HG03066 (cell line): Measurements from ENCODE around the gene TRDN.
A peak's percentile ranks its signal among the peaks of the same experiment; 100 is the strongest.

ENCODE experiments used
- ATAC-seq: cut with Tn5 transposase; IDR thresholded peaks from one replicate; pipeline ENCODE4 v1.9.1; 2021; ENCODE audit warnings: low read depth; ENCODE audit not compliant: unreplicated experiment

TRDN gene

DNA sequence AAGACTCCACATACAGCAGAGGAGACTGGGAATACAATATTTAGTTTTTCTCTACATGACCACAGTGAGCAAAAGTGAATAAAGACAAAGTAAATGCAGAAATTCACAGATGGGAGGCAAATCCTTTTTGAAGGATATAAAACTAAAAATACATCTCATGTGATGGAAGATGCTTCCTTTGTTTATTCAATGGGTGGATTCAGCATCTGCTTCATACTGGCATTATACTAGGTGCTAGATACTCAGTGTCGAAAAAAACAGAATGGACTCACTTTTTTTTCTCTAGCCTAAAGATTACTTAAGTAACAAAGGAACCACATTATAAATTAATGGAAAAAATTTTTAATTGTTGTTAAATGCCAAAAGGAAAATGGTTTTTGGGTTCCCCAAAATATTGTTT, 216.2 kb downstream of the TRDN start:
- no peak for ATAC-seq

DNA sequence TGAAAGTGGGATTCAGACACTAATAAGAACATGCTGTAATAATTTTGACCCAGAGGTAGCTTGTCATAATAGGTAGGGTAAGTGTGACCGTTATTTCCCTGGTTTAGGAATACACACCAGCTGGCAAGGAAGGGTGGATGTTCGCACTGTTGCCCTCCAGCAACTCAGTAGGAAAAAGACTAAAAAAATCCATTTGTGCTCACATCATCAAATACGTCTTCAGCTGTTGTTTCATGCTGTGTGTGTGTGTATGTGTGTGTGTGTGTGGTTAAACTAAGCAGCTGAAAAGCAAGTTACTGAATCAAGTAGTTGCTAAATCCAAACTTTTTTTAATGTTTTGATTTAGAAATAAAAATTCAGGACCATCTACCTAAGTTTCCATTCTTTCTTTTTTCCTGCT, 218.7 kb downstream of the TRDN start:
- ATAC-seq: no peak

DNA sequence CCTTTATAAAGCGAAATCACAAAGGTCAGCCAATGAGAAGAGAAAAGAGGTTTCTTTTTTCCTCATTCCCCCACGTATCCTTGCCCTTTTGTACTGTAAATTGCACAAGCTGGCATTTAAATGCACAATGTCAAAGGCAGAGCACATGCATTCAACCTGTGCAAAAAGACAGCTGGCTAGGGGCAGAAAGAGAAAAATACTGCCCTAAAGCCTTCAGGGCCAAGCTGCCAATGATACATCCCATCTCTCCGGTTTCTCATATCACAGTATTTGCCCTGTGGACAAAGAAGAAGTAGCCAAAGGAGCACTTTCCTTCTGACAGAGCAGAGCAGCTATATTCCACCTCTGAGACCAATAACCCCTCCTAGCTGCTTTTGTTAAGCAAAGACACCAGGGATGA, 219.2 kb downstream of the TRDN start:
- ATAC-seq: no peak

DNA sequence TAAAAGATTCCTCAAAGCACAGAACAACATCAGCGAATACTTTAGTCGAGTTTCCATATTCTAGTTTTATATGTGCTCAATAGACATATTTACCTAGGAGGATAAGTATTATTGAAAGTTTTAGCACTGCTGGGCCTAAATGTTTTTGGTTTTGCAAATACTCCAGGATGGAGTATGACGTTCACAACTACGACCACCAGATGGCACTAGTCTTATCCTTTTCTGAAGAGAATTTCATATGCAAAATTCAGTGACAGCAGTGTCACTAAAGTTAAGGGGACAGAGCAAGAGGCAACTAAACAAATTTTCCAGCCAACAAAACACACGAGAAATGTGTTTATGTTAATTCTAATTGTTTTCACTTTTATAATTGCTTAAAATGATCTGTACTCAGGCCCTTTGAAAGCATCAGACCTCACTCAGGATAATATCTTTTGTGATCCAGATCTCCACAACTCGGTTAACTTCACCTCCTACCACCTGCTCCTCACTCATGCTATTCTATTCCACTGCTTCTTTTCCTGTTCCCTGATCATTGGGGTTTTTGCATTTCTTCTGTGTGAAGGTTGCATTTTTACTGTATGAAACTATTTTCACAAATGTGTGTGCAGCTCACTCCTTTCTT, 220.8 kb downstream of the TRDN start:
- ATAC-seq: peak; percentile 87

DNA sequence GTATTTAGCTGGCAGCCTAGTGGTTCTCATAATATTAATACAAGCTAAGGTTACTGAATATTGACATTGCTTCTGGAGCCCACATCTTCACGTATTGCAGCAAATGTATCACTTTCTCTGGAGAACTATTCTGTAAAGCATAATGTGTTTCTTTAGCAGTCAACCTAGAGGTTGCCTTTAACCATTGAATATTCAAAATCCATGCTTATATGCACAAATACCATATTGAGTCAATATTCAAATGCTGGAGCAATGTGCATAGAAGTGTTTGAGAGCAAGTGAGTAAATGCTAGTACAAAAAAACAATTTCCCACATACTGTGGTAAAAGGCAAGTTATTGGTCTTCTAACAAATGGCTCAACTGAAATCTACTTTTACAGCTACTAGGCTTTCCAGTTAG, 231.8 kb downstream of the TRDN start:
- ATAC-seq: no peak

DNA sequence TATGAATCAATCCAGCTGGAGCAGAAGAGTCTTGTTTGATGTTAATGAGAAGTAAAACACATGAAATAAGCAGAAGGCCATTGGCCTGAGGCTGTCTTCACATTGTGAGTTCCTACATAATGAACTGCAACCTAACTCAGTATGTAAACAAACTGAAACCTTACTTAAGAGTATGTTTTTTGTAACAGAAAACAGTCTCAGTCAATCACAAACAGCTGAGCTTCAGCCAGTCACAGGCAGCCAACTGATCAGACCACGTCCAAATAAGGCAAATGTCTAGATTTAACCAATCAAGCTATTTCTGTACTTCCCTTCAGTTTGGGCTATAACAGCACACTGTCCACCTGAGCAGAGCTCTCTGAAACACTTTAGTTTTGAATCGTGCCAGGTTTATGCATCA, 234.7 kb downstream of the TRDN start:
- peak; percentile 94 for ATAC-seq

DNA sequence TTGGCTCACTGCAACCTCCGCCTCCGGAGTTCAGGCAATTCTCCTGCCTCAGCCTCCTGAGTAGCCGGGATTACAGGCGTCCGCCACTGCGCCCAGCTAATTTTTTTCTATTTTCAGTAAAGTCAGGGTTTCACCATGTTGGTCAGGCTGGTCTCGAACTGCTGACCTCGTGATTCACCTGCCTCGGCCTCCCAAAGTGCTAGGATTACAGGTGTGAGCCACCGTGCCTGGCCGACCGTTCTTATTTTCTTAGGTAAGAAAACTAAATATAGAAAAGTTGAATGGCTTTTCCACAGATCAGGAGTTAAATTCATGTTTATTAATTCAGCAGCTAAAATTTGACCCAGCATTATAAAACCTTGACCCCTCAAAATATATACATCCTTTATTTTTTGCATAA, 238.7 kb downstream of the TRDN start:
- no peak for ATAC-seq

DNA sequence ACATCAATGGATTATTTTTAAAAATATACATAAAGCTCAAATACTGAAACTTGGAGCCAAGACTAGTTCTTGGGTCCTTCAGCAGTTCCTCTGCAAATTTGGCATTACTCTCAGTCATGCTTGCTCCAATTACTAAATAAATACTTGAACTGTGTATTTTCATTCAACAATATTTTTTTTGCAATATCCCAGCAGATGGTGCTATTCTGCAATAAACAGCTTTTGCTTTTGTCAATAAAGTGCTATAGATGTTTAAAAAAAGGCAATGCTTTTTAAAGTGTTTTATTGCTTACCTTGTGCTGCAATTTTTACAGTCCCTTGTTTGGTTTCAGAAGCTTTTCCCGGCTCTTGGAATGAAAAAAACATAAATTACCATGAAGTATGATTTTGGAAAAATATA, 243.4 kb downstream of the TRDN start:
- no peak for ATAC-seq

DNA sequence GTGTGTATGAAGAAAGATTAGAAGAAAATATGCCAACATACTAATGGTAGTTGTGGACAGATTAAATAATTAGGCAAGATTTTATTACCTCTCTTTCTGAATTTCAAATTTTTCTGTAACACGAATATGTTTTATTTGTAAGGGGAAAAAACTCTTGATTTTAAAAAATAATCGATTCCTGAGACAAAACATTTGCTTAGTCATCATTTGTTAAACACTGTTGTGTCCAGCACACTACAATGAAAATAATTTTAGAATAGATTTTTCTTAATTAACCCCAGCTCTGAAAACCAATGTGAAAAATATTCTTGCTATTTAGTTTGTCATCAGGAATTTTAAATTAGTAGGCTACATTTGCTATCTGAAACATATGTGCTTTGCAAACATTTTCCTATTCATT, 253.0 kb downstream of the TRDN start:
- no peak for ATAC-seq

DNA sequence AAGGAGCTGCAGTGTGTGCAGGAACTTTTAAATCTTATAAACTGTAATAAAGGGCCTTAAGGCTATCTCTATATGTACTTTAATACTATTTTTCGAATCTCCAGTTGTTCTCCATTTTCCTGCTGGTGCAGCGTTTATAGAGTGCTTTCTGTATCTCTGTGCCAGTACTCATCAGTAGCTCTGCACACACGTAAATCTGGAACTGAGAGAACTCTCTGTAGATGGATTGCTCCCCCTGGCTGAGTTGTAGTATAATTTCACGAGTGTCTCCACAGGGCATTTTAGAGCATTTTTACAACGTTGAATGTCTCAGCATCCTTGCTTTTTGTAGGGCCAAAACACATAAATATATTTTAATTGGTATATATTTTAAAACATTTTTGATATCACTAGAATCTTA, 256.5 kb downstream of the TRDN start:
- peak; percentile 54 for ATAC-seq

DNA sequence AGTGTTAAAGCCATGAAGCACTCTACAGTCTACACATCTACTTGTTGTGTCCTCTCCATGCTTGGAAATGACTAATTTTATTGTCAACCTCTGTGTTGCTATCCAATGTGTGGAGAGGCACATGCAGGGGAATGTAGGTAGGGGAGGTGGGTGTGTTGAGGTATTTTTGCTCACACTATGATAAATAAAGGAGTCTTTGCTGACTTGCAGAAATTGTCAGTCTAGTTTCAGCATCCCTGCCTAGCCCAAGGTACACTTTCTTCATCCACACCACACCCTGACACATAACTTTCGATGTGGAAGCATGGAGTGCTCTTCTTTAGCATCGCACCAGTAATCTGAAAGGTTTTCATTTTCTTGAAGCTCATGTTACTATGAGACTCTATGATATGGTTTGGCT, 264.0 kb downstream of the TRDN start:
- ATAC-seq: no peak

DNA sequence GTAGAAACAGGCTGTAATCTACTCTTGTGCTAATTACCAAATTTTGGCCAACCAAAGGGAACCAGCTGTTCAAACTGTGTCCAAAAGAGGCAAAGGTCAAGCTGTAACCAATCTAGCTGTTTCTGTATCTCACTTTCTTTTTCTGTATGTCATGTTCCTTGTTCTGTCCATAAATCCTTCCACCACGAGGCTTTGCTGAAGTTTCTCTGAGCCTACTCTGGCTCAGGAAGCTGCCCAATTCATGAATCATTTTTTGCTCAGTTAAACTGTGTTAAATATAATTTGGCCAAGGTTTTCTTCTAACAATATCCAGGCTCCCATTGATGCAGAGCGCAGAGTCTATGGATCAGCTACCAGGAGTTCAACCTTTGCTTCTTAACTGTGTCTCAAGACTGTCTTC, 272.8 kb downstream of the TRDN start:
- no peak for ATAC-seq

DNA sequence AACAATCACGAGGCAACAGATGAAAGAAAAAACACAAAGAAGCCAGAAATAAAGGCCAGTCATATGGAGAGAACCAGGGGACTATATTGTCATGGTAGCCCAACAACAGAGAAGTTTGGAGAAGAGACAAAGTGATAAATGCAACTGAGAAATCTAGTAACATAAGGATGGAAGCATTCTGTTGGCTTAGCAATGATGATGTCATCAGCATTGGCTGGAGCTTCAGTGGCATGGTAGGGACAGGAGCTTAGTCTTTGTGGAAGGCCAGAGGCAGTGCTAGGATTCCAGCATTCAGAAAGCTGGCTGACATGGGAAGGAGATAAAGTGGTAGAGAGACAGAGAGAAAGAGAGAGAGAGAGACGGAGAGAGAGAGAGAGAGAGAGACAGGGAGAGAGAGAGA, 276.4 kb downstream of the TRDN start:
- no peak for ATAC-seq

DNA sequence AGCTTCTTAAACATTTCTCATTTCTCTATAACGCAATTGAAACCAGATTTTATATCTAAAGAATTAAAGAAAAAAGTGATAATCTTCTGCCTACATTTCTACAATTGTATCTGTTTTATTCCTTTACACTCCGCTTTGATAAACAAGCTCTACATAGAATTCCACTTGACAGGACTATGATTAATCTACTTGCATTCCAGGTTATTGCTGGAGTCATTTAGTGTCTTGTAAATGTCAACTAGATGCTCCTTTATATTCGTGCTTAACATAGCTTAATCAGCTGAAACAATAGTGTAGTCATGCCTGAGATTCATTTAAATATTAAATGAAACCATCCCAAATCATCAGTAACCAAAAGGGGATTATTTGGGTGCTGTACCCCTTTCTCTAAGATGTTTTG, 284.0 kb downstream of the TRDN start:
- ATAC-seq: no peak

DNA sequence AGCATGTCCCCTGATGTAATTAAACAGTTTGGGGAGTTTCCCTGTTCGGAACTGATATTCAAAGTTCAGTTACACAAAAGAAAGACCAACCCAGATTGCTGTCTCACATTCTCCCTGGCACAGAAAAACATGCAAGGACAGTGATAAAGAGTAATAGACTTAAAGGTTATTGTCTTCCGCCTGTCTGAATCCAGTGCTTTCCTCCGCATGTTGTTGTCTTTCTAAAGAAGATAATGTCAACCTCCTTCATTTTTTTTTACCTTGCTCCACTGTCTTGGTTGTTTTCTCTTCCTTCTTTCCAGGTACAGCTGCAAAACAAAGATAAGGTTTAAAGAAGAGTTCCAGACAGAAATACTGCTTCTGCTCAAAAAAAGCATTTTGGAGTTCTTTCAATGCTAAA, 284.5 kb downstream of the TRDN start:
- no peak for ATAC-seq

DNA sequence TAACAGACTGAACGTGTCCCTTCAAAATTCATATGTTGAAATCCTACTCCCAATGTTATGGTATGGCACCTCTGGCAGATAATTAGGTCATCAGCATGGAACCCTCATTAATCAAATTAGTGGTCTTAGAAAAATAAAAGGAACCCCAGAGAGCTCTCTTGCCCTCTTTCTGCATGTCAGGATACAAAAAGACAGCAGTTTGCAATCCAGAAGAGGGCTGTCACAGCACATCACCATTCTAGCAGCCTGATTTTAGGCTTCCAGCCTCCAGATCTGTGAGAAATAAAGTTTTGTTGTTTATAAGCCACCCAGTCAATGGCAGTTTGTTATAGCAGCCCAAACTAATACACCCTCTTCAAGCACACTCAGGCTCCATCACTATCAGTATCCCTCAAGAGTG, 292.9 kb downstream of the TRDN start:
- no peak for ATAC-seq

DNA sequence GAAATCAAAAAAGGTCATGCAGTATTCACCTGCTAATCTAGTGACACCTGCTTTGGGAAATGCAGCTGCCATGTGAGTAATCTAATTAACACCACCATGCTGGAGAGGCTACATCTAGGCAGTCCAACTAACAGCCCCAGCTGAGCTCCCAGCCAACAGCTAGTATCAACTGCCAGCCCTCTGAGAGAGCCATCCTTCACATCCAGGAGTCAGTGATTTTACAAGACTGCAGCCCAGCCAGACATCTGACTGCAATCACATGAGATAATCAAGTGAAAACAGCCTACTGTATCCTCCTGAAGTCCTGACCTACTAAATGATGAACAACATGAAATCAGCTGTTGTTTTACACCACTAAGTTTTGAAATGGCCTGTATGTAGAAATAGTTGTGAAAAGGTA, 298.4 kb downstream of the TRDN start:
- ATAC-seq: no peak

DNA sequence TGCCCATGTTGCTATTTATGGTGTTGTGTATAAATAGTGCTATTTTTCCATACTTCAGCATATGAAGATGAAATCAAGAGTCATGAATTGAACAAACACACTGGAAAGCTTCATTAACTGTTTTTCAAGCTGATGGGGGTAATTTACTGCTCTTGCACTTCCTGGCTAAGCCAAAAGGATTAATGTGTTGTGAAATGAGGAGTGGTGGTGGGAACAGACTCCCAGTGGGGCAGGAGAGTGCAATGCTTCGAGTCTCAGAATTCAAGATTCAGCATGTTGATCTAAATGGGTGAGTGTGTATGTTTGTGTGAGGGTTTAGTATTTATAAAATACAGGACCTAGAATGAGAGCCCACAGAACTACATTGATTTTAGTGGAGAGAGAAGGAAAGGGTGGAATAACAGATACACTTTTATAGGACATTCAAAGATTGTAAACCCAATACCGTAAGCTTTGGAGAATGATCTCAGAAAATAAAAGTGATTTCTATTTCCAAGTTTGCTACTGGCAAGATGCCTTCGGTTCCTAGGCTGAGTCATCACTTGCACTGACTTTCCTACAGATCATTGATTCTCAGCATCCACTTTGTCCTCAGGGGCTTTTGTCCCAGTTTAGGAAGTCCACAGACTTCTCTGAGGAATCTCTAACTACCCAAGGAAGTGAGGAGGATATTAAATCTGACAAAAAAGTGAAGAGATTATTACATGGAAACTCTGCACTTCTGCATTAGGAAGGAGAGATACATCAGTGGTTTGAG, 303.6 kb downstream of the TRDN start:
- ATAC-seq: no peak

DNA sequence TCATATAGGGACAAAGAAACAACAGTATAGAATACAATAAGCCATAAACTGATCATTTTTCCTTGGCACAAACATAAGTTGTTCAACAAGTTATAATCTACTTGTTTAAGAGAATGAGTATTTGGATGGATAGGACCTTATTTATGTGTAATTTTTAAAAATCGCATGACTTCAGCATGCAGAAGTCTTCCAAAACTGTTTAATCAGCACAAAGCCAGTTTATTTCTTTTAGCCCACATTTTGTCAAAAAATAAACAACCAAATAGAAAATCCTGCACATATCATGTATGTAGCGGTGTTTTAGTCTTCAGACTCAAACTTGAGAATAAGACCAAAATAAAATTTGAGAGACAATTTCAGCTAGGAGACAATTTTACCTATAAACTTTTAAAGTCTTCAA, 304.7 kb downstream of the TRDN start:
- no peak for ATAC-seq

DNA sequence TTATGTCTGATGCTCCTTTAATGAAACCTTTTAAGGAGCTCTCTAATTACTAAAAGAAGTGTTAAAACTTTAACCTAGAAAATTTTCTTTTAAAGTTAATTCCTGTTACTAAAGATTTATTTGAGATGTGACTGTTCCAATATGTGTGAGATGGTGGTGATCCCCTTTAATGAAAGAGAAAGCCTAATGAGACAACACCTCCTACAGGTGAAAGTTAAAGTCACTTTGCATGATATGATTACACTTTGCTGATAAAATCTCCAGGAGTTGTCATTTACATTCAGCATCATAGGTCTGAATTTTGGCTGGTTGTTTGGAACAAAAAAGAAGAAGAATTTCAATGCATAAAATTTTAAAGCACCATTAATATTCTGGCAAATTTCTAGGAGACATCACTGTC, 307.4 kb downstream of the TRDN start:
- no peak for ATAC-seq

DNA sequence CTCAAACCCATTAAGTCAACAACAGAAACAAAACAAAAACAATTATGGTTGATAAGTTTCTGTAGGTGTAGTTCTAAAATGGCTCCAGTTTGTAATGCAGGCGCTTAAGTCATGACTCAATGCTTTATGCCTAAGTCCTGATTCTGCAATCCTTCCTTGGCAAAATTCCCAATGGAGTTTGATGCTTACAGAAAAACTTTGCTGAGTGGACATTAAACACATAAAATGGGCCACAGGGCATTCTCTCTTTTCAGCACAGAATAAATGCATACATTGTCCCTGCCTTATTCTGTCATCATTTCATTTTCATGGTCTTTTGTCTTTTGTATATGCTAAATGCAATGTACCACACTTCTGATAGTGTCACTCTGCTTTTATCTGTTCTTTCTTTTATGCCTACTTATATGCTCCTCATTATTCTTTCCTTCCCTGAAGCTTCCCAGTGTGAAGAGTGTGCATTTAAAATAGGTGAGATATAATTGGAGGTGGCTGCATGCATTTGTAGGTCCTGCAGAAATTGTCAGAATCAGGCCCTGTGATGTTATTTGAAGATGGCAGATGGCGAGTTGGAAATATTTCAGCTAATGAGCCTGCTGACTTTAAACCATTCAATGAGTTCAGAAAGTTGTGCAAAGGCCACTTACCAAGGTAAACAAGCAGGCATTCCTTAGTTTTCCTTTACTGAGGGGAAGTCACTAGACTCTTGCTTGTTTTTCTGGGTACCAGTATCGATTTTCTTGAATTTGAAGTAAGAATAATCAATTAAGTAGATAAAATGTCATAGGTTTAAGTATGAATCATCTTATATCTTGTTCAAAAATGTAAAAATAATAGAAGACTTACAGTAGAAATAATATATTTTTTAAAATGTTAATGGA, 313.1 kb downstream of the TRDN start:
- no peak for ATAC-seq

DNA sequence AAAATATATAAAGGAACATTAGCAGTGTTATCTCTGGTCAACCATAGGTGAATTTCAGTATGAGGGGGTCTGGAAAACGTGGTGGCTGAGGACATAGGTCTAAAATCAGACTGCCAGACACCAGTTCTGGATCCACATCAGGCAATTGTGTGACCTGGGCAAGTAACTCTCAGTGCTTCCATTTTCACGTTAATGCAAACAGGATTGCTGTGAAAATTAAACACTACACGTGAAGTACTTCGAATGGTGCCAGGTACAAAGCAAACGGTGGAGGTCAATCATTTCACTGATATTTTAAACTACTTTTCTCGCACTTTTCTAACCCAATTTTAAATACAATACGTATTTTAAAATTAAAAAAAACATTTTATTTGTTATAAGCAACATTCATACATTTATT, 315.7 kb downstream of the TRDN start:
- ATAC-seq: no peak
